ENCODE results near the gene NDUFS2.

DNA sequence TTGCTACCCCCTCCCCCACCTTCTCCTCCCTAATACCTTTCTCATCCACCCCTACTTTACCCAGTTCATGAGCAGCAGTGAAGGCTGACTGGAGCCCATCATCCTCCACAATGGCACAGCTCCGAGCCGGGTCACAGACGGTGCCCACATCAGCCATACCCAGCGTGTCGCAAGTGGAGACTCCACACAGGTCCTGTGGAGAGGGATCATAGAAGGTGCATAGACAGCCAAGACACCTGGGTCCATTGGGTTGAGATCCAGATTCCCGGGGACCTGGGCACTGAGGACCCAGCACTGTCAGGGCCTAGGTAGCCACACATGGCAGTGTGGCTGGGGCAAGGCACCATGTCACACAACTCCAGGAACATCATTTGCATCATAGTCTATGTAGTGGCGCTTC is 6.1 kb upstream of the NDUFS2 start:
- TF ChIP-seq CTCF (IDR thresholded peaks at IDR 0.05) = no peak
- TF ChIP-seq POLR2A (IDR thresholded peaks at IDR 0.05) = no peak
